SU-DHL-6 (cell line): ENCODE measurements around the gene TLE6.
A peak's percentile ranks its signal among the peaks of the same experiment; 100 is the strongest.

Source experiments
- H2AFZ ChIP-seq: fragments of 200-600 bp; sonication (generic); 2 replicates; pipeline ENCODE4 v1.6.1; 2014; ENCODE audit warnings: low read depth, mild to moderate bottlenecking, moderate library complexity, mixed read lengths, antibody characterized with exemption, low read length; ENCODE audit not compliant: severe bottlenecking
- H3F3A ChIP-seq: fragments of 200-600 bp; shearing (Covaris generic); 2 replicates; pipeline ENCODE4 v1.6.0; 2016; ENCODE audit warnings: antibody characterized with exemption, mild to moderate bottlenecking; ENCODE audit not compliant: insufficient read depth
- H3K27ac ChIP-seq: fragments of 200-600 bp; sonication (generic); 2 replicates; pipeline ENCODE4 v1.5.1; 2016; ENCODE audit warnings: low read depth, mild to moderate bottlenecking, low read length, moderate library complexity, mixed read lengths
- H3K27me3 ChIP-seq: fragments of 200-600 bp; sonication (generic), shearing (Covaris generic); 2 replicates; pipeline ENCODE4 v1.6.0; 2014; ENCODE audit warnings: mild to moderate bottlenecking, low read length
- H3K36me3 ChIP-seq: fragments of 200-600 bp; sonication (generic); 2 replicates; pipeline ENCODE4 v1.6.1; 2014; ENCODE audit warnings: mild to moderate bottlenecking, low read length, mixed read lengths
- H3K4me2 ChIP-seq: fragments of 300-600, 200-600 bp; shearing (Covaris generic), sonication (generic); 2 replicates; pipeline ENCODE4 v1.6.0; 2014; ENCODE audit warnings: low read length, low read depth, mild to moderate bottlenecking; ENCODE audit not compliant: poor library complexity, severe bottlenecking
- H3K4me3 ChIP-seq: fragments of 200-600 bp; sonication (generic); 2 replicates; pipeline ENCODE4 v1.5.1; 2014; ENCODE audit warnings: antibody characterized with exemption, low read length, mild to moderate bottlenecking, mixed read lengths; ENCODE audit not compliant: insufficient read depth, poor library complexity, severe bottlenecking
- H3K79me2 ChIP-seq: fragments of 200-600 bp; sonication (generic); 2 replicates; pipeline ENCODE4 v1.6.1; 2014; ENCODE audit warnings: mild to moderate bottlenecking, low read length, moderate library complexity; ENCODE audit not compliant: insufficient read depth
- H3K9ac ChIP-seq: fragments of 200-600 bp; sonication (generic); 2 replicates; pipeline ENCODE4 v1.7.0; 2014; ENCODE audit warnings: mild to moderate bottlenecking, low read length
- H3K9me2 ChIP-seq: fragments of 200-600 bp; sonication (generic); replicated peaks from 2 replicates; pipeline ENCODE4 v1.6.1; 2014; ENCODE audit warnings: low read length; ENCODE audit not compliant: insufficient read depth
- H3K9me3 ChIP-seq: fragments of 200-600 bp; sonication (generic); 2 replicates; pipeline ENCODE4 v1.6.1; 2014; ENCODE audit warnings: low read length, mixed read lengths; ENCODE audit not compliant: insufficient read depth
- H4K20me1 ChIP-seq: fragments of 200-600 bp; sonication (generic); 2 replicates; pipeline ENCODE4 v1.6.1; 2014; ENCODE audit warnings: low read depth, mild to moderate bottlenecking, antibody characterized with exemption, low read length, moderate library complexity, mixed read lengths
- EZH2phosphoT487 ChIP-seq: fragments of 200-600 bp; sonication (generic), shearing (Covaris generic); conservative IDR thresholded peaks from 2 replicates; pipeline ENCODE4 v1.6.1; 2018; ENCODE audit warnings: mild to moderate bottlenecking, antibody characterized with exemption, low read length, moderate library complexity, mixed read lengths
- TF ChIP-seq, protein P1 (sequence below): fragments of 200-600 bp; sonication (generic); IDR thresholded peaks from one replicate; pipeline ENCODE4 v1.5.1; 2017; ENCODE audit warnings: antibody characterized with exemption, mild to moderate bottlenecking, low read length, moderate library complexity; ENCODE audit not compliant: insufficient read depth, poor library complexity, severe bottlenecking

Gene TLE6

DNA sequence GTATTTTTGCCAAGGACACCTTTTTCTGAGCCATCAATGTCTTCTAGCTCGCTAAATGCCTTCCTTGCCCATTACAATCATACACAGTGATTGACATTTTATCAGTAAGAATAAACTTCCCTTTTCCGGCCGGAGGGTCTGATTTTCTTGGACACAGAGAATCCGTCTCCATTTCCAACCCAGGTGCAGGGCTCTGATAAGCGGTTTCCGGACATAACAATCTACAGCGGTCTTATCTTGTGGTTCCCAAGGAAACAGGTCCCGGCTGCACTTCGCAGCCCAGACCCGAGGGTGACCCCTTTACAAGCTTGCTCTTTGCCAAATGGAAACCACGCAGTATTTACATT, 27.5 kb upstream of the TLE6 start:
- Histone ChIP-seq H3K79me2 (peaks cover 10% of the 10 kb centered on the region), H3K27me3 (no peaks in the 10 kb centered on the region), H2AFZ (peak overlapping the region; percentile 46), H4K20me1 (no peaks in the 10 kb centered on the region), H3K9ac (peak overlapping the region; percentile 76), H3K9me2 (no peaks in the 10 kb centered on the region), H3K4me2 (peak overlapping the region; percentile 64), H3F3A (0 out of 2 replicates have a peak, but pooled peaks cover 2% of the 10 kb centered on the region), H3K9me3 (no peaks in the 10 kb centered on the region), H3K27ac (peak overlapping the region; percentile 43), H3K36me3 (no peaks in the 10 kb centered on the region), H3K4me3 (peak overlapping the region; percentile 73)
- no peak for TF ChIP-seq EZH2phosphoT487
- TF ChIP-seq, protein P1, sequence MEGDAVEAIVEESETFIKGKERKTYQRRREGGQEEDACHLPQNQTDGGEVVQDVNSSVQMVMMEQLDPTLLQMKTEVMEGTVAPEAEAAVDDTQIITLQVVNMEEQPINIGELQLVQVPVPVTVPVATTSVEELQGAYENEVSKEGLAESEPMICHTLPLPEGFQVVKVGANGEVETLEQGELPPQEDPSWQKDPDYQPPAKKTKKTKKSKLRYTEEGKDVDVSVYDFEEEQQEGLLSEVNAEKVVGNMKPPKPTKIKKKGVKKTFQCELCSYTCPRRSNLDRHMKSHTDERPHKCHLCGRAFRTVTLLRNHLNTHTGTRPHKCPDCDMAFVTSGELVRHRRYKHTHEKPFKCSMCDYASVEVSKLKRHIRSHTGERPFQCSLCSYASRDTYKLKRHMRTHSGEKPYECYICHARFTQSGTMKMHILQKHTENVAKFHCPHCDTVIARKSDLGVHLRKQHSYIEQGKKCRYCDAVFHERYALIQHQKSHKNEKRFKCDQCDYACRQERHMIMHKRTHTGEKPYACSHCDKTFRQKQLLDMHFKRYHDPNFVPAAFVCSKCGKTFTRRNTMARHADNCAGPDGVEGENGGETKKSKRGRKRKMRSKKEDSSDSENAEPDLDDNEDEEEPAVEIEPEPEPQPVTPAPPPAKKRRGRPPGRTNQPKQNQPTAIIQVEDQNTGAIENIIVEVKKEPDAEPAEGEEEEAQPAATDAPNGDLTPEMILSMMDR, result no peak

- Histone ChIP-seq H3K27me3 (no peaks in the 10 kb centered on the region), H3K9me2 (no peaks in the 10 kb centered on the region), H3K36me3 (no peaks in the 10 kb centered on the region), H4K20me1 (no peaks in the 10 kb centered on the region), H3F3A (0 out of 2 replicates have a peak, but pooled peaks cover 2% of the 10 kb centered on the region), H3K79me2 (peaks cover 10% of the 10 kb centered on the region), H3K4me3 (peak overlapping the region; percentile 73), H3K4me2 (peak overlapping the region; percentile 65), H3K27ac (peak overlapping the region; percentile 43), H3K9ac (peak overlapping the region; percentile 76), H3K9me3 (no peaks in the 10 kb centered on the region), H2AFZ (peak overlapping the region; percentile 46)
- no peak for TF ChIP-seq EZH2phosphoT487
- TF ChIP-seq, protein P1, result no peak
Observed at GRCh38 chr19:2950286-2951124, 26.9 kb upstream of the TLE6 start.

DNA sequence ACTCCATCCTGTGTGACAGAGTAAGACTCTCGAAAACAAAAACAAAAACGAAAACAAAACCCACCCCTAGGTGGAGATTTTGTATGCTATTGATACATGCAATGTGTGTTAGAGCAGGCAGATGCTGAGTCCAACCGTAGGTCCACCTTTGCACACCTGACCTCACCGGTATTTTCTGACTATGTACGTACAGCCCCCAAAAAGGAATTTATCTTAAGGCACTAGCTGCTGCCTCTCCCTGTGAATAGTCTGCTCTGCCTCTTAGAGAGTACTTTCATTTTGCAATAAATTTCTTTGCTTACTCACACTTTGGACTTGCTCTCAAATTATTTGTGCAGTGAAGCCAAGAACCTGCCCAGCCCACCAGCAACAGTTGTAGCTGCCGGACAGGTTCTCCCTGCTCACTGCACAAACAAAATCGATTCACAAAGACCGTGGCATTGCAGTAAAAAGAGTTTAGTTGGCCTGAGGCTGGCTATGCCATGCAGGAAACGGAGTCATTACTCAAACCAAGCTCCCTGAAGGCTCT, 24.3 kb upstream of the TLE6 start:
- Histone ChIP-seq H3K4me3 (no peak overlapping the region), H3K9me2 (no peaks in the 10 kb centered on the region), H3K9me3 (no peaks in the 10 kb centered on the region)

More for the DNA sequence above, 24.3 kb upstream of the TLE6 start:
- H3K27ac ChIP-seq, result no peak overlapping the region
- no peak overlapping the region for H3K9ac ChIP-seq
- H4K20me1 ChIP-seq, result no peaks in the 10 kb centered on the region
- no peak overlapping the region for H2AFZ ChIP-seq
- TF ChIP-seq, protein P1, result no peak
- TF ChIP-seq EZH2phosphoT487, result no peak
- no peaks in the 10 kb centered on the region for H3K27me3 ChIP-seq
- no peak overlapping the region for H3K4me2 ChIP-seq
- no peaks in the 10 kb centered on the region for H3K36me3 ChIP-seq
- H3K79me2 ChIP-seq, result peaks cover 10% of the 10 kb centered on the region
- 0 out of 2 replicates have a peak, but pooled peaks cover 2% of the 10 kb centered on the region for H3F3A ChIP-seq
